Measurements from ENCODE around the gene SND1.

SND1 gene

DNA sequence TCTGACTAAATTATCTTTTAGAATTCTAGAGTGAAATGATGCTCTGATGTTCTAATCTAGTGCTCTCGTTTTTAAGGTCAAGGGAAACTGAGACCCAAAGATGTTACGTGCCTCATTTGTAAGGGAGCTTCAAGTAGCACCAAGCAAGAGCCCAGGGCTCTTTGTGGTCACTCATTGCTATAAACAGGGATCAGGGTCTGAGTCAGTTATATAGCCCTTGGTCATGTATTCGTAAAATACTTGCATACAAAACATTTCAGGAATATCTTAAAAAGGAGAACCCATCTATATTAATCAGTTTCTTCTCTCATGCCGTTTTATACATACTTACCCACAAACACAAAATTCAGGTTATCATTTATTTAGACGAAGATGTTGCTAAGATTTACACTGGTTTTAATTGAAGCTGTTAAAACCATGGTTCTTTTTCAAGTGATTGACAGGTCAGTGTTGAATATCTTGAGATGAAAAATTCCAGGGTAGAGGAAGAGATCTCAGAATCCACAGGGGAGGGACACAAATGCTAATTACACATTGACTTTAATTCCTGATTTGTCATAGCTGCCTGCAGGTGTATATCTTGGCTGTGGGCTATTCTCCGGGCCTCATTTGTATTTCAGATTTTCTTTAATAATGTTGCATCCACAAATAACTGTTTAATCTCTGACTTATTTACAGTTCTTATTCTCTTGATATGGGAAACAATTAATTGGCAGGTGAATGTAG is 188.4 kb downstream of the SND1 start:
- CTCF ChIA-PET, result interaction anchor here (0.9 to 1.3 kb wide), 2 partner anchors 48 to 295 kb away, joined by 3 to 4 read pairs; no protein-coding TSS in a partner anchor
- no peak overlapping the region for H3K4me3 ChIP-seq (ENCODE audit: low read depth, low read length)
- peaks cover 11% of the 10 kb centered on the region for H3K4me1 ChIP-seq (ENCODE audit: control insufficient read depth, insufficient read depth, low read length)
- H3K27ac ChIP-seq (ENCODE audit: extremely low read depth, low read depth, low read length), result no peak overlapping the region
- POLR2A ChIA-PET, result interaction anchor here (0.6 kb wide), 1 partner anchor 209 kb away, joined by 5 read pairs; no protein-coding TSS in a partner anchor
- no peaks in the 10 kb centered on the region for H3K36me3 ChIP-seq (ENCODE audit: control insufficient read depth in 2 of 2, insufficient read depth in 1 of 2, low read length in 2 of 2)
- H3K9me3 ChIP-seq (ENCODE audit: control insufficient read depth, insufficient read depth, low read depth, low read length), result no peaks in the 10 kb centered on the region
- TF ChIP-seq ZNF366 (tag by site-specific recombination; conservative IDR thresholded peaks at IDR 0.05) (no peak), ZNF521 (tag by site-specific recombination; IDR thresholded peaks at IDR 0.05) (no peak), KLF16 (tag by site-specific recombination; IDR thresholded peaks at IDR 0.05) (no peak), PRDM4 (tag by site-specific recombination; IDR thresholded peaks at IDR 0.05) (no peak), ZNF10 (tag by site-specific recombination; IDR thresholded peaks at IDR 0.05) (no peak), GFI1B (tag by site-specific recombination; IDR thresholded peaks at IDR 0.05) (no peak), ZNF449 (tag by site-specific recombination; IDR thresholded peaks at IDR 0.05) (no peak), TRIM28 (IDR thresholded peaks at IDR 0.05; ENCODE audit: borderline replicate concordance, low read length) (no peak), ZNF571 (tag by site-specific recombination; IDR thresholded peaks at IDR 0.05) (no peak), PRDM10 (tag by site-specific recombination; IDR thresholded peaks at IDR 0.05) (no peak), ZNF529 (tag by site-specific recombination; IDR thresholded peaks at IDR 0.05; ENCODE audit: insufficient replicate concordance) (no peak), ZNF133 (tag by site-specific recombination; IDR thresholded peaks at IDR 0.05) (no peak), ZNF335 (tag by site-specific recombination; conservative IDR thresholded peaks at IDR 0.05) (no peak), ZNF239 (tag by site-specific recombination; IDR thresholded peaks at IDR 0.05) (no peak), ZFP37 (tag by site-specific recombination; IDR thresholded peaks at IDR 0.05) (no peak), ZNF114 (tag by site-specific recombination; IDR thresholded peaks at IDR 0.05) (no peak)
- TF ChIP-seq, protein P1, sequence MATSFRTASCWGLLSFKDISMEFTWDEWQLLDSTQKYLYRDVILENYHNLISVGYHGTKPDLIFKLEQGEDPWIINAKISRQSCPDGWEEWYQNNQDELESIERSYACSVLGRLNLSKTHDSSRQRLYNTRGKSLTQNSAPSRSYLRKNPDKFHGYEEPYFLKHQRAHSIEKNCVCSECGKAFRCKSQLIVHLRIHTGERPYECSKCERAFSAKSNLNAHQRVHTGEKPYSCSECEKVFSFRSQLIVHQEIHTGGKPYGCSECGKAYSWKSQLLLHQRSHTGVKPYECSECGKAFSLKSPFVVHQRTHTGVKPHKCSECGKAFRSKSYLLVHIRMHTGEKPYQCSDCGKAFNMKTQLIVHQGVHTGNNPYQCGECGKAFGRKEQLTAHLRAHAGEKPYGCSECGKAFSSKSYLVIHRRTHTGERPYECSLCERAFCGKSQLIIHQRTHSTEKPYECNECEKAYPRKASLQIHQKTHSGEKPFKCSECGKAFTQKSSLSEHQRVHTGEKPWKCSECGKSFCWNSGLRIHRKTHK (tag by site-specific recombination; IDR thresholded peaks at IDR 0.05), result no peak
- TF ChIP-seq, protein P2, sequence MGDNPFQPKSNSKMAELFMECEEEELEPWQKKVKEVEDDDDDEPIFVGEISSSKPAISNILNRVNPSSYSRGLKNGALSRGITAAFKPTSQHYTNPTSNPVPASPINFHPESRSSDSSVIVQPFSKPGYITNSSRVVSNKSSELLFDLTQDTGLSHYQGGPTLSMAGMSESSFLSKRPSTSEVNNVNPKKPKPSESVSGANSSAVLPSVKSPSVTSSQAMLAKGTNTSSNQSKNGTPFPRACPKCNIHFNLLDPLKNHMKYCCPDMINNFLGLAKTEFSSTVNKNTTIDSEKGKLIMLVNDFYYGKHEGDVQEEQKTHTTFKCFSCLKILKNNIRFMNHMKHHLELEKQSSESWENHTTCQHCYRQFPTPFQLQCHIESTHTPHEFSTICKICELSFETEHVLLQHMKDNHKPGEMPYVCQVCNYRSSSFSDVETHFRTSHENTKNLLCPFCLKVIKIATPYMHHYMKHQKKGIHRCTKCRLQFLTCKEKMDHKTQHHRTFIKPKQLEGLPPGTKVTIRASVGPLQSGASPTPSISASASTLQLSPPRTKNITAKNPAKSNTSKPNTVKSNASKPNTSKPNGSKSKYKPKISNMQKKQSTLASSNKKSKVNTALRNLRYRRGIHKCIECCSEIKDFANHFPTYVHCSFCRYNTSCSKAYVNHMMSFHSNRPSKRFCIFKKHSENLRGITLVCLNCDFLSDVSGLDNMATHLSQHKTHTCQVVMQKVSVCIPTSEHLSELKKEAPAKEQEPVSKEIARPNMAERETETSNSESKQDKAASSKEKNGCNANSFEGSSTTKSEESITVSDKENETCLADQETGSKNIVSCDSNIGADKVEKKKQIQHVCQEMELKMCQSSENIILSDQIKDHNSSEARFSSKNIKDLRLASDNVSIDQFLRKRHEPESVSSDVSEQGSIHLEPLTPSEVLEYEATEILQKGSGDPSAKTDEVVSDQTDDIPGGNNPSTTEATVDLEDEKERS (tag by site-specific recombination; IDR thresholded peaks at IDR 0.05), result no peak
- TF ChIP-seq, protein P3, sequence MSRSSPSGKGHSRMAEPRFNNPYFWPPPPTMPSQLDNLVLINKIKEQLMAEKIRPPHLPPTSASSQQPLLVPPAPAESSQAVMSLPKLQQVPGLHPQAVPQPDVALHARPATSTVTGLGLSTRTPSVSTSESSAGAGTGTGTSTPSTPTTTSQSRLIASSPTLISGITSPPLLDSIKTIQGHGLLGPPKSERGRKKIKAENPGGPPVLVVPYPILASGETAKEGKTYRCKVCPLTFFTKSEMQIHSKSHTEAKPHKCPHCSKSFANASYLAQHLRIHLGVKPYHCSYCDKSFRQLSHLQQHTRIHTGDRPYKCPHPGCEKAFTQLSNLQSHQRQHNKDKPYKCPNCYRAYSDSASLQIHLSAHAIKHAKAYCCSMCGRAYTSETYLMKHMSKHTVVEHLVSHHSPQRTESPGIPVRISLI (tag by site-specific recombination; IDR thresholded peaks at IDR 0.05), result no peak
